ENCODE data around the gene ZNF536. TPM values are rescaled to one million over a fixed set of nuclear protein-coding genes. Genes with fewer than 3 reads are reported as not detected.

The ZNF536 gene
- total RNA-seq, 4 donors from 2014 or later: 0.44 to 7.4 (median 0.88) TPM

DNA sequence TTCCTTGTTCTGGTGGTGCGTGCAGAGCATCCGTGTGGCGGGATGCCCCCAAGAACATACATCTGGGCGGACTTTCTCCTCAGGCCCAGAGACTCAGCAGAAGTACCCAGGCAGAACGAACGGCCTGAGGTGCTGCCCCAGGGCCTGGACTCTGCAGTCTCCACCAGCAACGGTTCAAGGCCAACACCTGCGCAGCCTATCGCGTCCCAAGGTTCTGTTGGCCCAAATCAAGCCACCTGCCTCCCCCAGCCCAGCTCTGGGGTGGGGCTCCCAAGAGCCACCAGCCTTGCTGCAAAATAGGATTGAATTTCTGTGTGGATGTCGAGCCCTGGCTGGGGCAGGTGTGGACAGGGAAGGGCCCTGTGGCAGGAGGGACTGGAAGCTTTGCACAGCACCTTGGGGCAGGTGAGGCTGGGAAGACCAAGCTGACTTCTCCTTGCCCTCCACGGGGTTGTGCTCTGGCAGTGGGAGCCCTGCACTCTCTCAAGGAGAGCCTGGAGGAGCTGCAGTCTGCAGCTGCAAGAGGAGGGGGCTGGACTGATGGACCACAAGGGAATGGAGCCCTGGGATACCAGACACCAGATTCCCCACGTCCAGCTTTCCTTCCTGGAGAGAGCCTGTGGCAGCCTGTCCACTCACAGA lies 146.9 kb downstream of the ZNF536 start:
- intact Hi-C loops (cut with DNase I): no loop called here
- 69 to 80% methylated on average over 2 to 6 of the region's 13 CpGs for WGBS, 2 donors
- no peaks in the 10 kb centered on the region for H3K27me3 ChIP-seq
- no peak for DNase-seq
- H3K4me1 ChIP-seq: no peaks in the 10 kb centered on the region
- no peak for TF ChIP-seq POLR2A (IDR thresholded peaks at IDR 0.05)
- TF ChIP-seq, protein P1, sequence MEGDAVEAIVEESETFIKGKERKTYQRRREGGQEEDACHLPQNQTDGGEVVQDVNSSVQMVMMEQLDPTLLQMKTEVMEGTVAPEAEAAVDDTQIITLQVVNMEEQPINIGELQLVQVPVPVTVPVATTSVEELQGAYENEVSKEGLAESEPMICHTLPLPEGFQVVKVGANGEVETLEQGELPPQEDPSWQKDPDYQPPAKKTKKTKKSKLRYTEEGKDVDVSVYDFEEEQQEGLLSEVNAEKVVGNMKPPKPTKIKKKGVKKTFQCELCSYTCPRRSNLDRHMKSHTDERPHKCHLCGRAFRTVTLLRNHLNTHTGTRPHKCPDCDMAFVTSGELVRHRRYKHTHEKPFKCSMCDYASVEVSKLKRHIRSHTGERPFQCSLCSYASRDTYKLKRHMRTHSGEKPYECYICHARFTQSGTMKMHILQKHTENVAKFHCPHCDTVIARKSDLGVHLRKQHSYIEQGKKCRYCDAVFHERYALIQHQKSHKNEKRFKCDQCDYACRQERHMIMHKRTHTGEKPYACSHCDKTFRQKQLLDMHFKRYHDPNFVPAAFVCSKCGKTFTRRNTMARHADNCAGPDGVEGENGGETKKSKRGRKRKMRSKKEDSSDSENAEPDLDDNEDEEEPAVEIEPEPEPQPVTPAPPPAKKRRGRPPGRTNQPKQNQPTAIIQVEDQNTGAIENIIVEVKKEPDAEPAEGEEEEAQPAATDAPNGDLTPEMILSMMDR (IDR thresholded peaks at IDR 0.05): no peak
- H3K9me3 ChIP-seq: no peaks in the 10 kb centered on the region
- no peak overlapping the region for H3K27ac ChIP-seq
- H3K4me3 ChIP-seq: no peak overlapping the region
- H3K36me3 ChIP-seq: no peaks in the 10 kb centered on the region

DNA sequence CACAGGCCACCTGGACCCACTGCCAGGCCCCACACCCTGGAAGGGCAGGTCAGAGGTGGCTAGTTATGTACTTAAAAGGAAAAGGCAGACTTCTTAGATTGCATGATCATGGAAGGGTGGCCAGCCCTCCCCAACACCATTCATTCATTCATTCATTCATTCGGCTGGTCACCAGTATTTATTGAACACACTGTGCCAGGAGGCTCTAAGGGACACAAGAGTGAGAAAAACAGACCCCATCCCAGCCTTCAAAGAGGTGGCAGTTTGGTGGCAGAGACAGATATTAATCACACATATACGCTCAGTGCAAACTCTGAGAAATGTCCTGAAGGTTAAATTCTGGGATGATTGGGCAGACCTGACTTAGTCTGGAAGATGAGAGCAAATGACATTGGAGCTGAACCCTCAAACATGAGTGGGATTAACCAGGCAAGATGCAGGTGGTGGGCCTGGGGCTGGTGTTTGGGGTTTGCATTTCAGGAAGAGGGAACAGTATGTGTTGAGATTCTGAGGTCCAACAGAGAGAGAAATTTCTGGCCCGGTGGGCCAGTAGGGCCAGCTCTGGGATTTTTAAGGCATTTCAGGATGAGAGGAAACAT lies 147.5 kb downstream of the ZNF536 start:
- TF ChIP-seq POLR2A (IDR thresholded peaks at IDR 0.05): no peak
- TF ChIP-seq, protein P1 (IDR thresholded peaks at IDR 0.05): no peak
- intact Hi-C loops (cut with DNase I): no loop called here
- WGBS, 2 donors: 77 to 82% methylated on average over 3 of the region's 3 CpGs
- Histone ChIP-seq H3K36me3 (no peaks in the 10 kb centered on the region), H3K4me1 (no peaks in the 10 kb centered on the region), H3K4me3 (no peak overlapping the region), H3K27me3 (no peaks in the 10 kb centered on the region), H3K9me3 (no peaks in the 10 kb centered on the region), H3K27ac (no peak overlapping the region)
- no peak for DNase-seq

DNA sequence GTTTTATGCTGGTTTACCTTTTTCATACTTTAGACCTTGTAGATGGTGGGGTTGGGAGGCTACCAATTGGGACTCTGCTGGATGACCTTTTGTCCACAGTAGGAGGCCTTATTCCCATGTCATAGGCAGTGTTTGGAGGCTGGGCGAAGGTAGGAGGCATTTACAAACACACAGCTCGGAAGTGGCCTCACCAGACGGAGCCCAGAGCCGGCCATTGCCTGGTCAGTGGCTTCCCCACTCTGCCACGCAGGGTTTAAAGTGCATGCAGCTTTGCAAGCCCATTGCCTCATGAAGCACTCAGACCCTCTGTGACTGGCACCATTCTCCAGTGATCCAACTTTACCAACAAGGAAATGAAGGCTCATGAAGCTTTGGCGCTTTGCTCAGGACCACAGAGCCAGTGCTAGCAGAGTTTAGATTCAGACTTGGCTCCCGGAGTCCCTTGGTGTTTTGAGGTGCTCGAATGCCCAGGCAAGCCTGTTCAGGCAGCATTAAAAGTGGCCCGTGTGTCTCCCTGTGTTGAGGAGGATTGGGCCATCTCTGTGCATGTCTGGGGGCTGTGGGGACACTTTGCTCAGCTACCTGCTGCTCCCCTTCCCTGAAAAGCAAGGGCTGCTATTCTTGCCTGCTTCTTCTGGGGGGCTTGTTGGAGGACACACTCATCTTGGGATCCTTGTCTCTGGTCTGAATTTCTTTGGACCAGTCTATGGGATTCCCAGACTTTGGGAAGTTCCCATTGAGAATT lies 148.7 kb downstream of the ZNF536 start:
- no peak for TF ChIP-seq POLR2A (IDR thresholded peaks at IDR 0.05)
- TF ChIP-seq, protein P1 (IDR thresholded peaks at IDR 0.05): no peak
- Histone ChIP-seq H3K9me3 (no peaks in the 10 kb centered on the region), H3K36me3 (no peaks in the 10 kb centered on the region), H3K27ac (no peak overlapping the region), H3K27me3 (no peaks in the 10 kb centered on the region), H3K4me1 (no peaks in the 10 kb centered on the region), H3K4me3 (no peak overlapping the region)
- no peak for DNase-seq
- WGBS, 2 donors: 71 to 88% methylated on average over 4 of the region's 9 CpGs
- intact Hi-C loops (cut with DNase I): no loop called here

DNA sequence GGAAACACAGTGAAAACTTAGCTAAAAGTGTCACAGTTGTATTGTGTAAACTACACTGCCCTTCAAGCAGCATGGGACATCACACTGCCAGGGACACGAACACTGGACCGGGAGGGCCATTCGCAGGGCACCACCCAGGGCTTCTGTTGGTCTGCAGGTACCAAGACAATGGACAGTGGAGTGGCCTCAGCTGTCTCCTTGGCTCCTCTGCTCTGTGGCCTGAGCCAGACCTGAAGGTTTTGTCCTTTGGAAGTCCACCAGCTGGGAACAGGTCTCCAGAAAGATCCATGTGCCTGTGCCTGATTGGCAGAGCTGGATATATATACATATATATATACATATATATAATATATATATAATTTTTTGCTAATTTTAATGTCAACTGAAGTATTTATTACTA lies 149.8 kb downstream of the ZNF536 start:
- 100% methylated on average over 1 of the region's 3 CpGs; no CpG with 5 or more reads in 1 of the 2 donors for WGBS, 2 donors
- Histone ChIP-seq H3K27me3 (no peaks in the 10 kb centered on the region), H3K27ac (no peak overlapping the region), H3K4me1 (no peaks in the 10 kb centered on the region), H3K9me3 (no peaks in the 10 kb centered on the region), H3K36me3 (no peaks in the 10 kb centered on the region), H3K4me3 (no peak overlapping the region)
- no peak for DNase-seq
- TF ChIP-seq, protein P1 (IDR thresholded peaks at IDR 0.05): no peak
- no peak for TF ChIP-seq POLR2A (IDR thresholded peaks at IDR 0.05)
- intact Hi-C loops (cut with DNase I): no loop called here

DNA sequence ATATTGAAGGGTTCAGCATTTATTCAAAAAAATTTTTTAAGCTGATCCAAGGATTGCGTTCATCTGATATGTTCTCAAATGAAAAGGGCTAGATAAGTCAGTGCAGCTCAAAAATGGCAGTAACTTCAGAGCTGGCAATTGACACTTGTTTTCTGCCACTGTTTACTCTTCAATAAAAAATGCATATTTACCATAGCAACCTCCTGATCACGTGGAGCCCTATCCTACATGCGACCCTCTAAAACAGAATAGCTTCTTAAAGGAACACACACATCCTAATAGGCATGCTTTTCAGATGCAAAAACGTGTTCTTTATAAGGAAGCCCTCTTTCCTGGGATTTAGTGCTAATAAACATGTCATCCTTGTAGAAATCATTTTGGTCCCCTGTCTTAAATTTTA lies 150.2 kb downstream of the ZNF536 start:
- intact Hi-C loops (cut with DNase I): no loop called here
- WGBS, 2 donors: 22 to 29% methylated on average over 4 of the region's 4 CpGs
- no peaks in the 10 kb centered on the region for H3K4me1 ChIP-seq
- no peaks in the 10 kb centered on the region for H3K9me3 ChIP-seq
- H3K27ac ChIP-seq: no peak overlapping the region
- H3K36me3 ChIP-seq: no peaks in the 10 kb centered on the region
- TF ChIP-seq POLR2A (IDR thresholded peaks at IDR 0.05): no peak
- TF ChIP-seq, protein P1 (IDR thresholded peaks at IDR 0.05): no peak
- no peak for DNase-seq
- H3K27me3 ChIP-seq: no peaks in the 10 kb centered on the region
- H3K4me3 ChIP-seq: no peak overlapping the region

Measured in esophagus squamous epithelium (tissue), 5 donors.